ENCODE measurements around the gene NFYC. TPM values are rescaled to one million over a fixed set of nuclear protein-coding genes. Genes with fewer than 3 reads are reported as not detected.

The NFYC gene
- total and polyA plus RNA-seq, 3 donors from 2014 or later = 69.1 to 83.9 (median 70.0) TPM

DNA sequence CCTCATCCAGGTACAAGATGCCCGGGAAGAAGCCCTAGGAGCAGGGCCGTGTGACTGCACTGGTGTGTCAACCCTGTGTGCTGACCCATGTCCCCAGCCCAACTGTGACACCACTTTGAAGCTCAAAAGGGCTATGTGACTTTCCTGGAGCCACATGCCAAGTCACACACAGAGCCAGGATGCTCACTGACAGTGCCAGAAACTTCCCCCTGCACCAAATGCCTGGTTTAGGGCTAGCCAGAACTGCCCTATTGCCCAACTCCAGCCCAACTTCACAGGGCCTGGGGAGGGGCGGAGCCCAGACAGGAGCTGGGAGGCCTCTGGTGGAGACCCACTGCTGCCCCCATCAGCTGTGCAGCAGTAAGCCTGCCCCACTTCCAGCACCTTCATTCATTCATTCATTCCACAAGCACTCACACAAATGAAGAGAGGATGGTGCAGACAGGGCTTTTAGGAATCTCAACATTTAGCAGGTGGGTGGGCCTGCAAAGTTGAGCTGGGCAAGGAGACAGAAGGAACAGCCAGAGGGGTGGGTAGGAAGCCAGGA is 128.8 kb downstream of the NFYC start:
- no peak for DNase-seq
- H3K27me3 ChIP-seq = no peaks in the 10 kb centered on the region
- no peak for TF ChIP-seq POLR2A (IDR thresholded peaks at IDR 0.05)
- TF ChIP-seq, protein P1, sequence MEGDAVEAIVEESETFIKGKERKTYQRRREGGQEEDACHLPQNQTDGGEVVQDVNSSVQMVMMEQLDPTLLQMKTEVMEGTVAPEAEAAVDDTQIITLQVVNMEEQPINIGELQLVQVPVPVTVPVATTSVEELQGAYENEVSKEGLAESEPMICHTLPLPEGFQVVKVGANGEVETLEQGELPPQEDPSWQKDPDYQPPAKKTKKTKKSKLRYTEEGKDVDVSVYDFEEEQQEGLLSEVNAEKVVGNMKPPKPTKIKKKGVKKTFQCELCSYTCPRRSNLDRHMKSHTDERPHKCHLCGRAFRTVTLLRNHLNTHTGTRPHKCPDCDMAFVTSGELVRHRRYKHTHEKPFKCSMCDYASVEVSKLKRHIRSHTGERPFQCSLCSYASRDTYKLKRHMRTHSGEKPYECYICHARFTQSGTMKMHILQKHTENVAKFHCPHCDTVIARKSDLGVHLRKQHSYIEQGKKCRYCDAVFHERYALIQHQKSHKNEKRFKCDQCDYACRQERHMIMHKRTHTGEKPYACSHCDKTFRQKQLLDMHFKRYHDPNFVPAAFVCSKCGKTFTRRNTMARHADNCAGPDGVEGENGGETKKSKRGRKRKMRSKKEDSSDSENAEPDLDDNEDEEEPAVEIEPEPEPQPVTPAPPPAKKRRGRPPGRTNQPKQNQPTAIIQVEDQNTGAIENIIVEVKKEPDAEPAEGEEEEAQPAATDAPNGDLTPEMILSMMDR (IDR thresholded peaks at IDR 0.05) = no peak
- H3K27ac ChIP-seq = no peak overlapping the region
- H3K36me3 ChIP-seq (ENCODE audit: low read depth, missing control alignments) = no peaks in the 10 kb centered on the region
- no peak overlapping the region for H3K4me3 ChIP-seq
- intact Hi-C loops (cut with DNase I; ENCODE audit: low total_unique reads) = no loop called here
- 83 to 97% methylated on average over 1 to 3 of the region's 3 CpGs for WGBS, 2 donors
- no peaks in the 10 kb centered on the region for H3K9me3 ChIP-seq
- peaks cover 14% of the 10 kb centered on the region for H3K4me1 ChIP-seq

MicroRNA genes within 50 kb of the gene (microRNA counts, 767-probe panel; counts per million panel counts)
- 152 to 4,480 counts per million in 2 donors for microRNA hsa-miR-30c-5p
- microRNA hsa-miR-30e-5p = 0 to 152 counts per million in 2 donors

Small RNA genes within 50 kb of the gene (microRNA-seq; reads per million reads assigned to microRNA genes)
- gene MIR30C1 (ENCODE audit: borderline number of aligned reads in 2 of 2, borderline replicate concordance in 1 of 2) (38.2 to 51.1 reads per million in 2 donors), gene MIR30E (ENCODE audit: borderline number of aligned reads in 2 of 2, borderline replicate concordance in 1 of 2) (3,352 to 4,089 reads per million in 2 donors)

Small RNA genes within 50 kb of the gene (small RNA-seq; reads per million reads assigned to genes)
- gene MIR30C1 (2.1 to 2.7 reads per million in 2 donors), gene MIR30E (137 to 151 reads per million in 2 donors), gene RN7SL326P (0 reads per million in 2 donors)

Other genes starting within 250 kb of the NFYC start
- gene ZFP69B, start 241.2 kb upstream of the NFYC start, total RNA-seq = 1 to 10 TPM; 4.2 to 4.6 TPM
- 3.0 TPM for gene ZFP69B, start 241.2 kb upstream of the NFYC start, polyA plus RNA-seq (ENCODE audit: insufficient read depth, low read depth, low replicate concordance)
- 1 to 10 TPM; 6.7 to 9.3 TPM for gene ZFP69, start 214.4 kb upstream of the NFYC start, total RNA-seq
- 5.4 TPM for gene ZFP69, start 214.4 kb upstream of the NFYC start, polyA plus RNA-seq (ENCODE audit: insufficient read depth, low read depth, low replicate concordance)
- 10 to 100 TPM in 1 of 2 donors, 1 to 10 TPM in 1; 9.4 to 10.9 TPM for gene EXO5, start 182.9 kb upstream of the NFYC start, total RNA-seq
- 8.4 TPM for gene EXO5, start 182.9 kb upstream of the NFYC start, polyA plus RNA-seq (ENCODE audit: insufficient read depth, low read depth, low replicate concordance)
- gene ZNF684, start 160.1 kb upstream of the NFYC start, total RNA-seq = 1 to 10 TPM; 8.9 to 9.9 TPM
- 5.3 TPM for gene ZNF684, start 160.1 kb upstream of the NFYC start, polyA plus RNA-seq (ENCODE audit: insufficient read depth, low read depth, low replicate concordance)
- 1 to 10 TPM; 4.6 to 9.4 TPM for gene RIMS3, start 26.0 kb upstream of the NFYC start, total RNA-seq
- 8.3 TPM for gene RIMS3, start 26.0 kb upstream of the NFYC start, polyA plus RNA-seq (ENCODE audit: insufficient read depth, low read depth, low replicate concordance)
- gene KCNQ4, start 92.1 kb downstream of the NFYC start, total RNA-seq = 1 to 10 TPM; 1.4 to 2.4 TPM
- 2.3 TPM for gene KCNQ4, start 92.1 kb downstream of the NFYC start, polyA plus RNA-seq (ENCODE audit: insufficient read depth, low read depth, low replicate concordance)
- 100 to 1,000 TPM in 1 of 2 donors, 10 to 100 TPM in 1; 79.0 to 124 TPM for gene CITED4, start 170.7 kb downstream of the NFYC start, total RNA-seq
- gene CITED4, start 170.7 kb downstream of the NFYC start, polyA plus RNA-seq (ENCODE audit: insufficient read depth, low read depth, low replicate concordance) = 20.1 TPM